Loucy (cell line): ENCODE measurements around the gene PLPPR3.

Source experiments
- H2AFZ ChIP-seq: fragments of 200-600 bp; sonication (generic); 2 replicates; pipeline ENCODE4 v1.6.0; 2016; ENCODE audit warnings: antibody characterized with exemption, mild to moderate bottlenecking, low read length, moderate library complexity
- H3F3A ChIP-seq: fragments of 200-600 bp; 2 replicates; pipeline ENCODE4 v1.6.0; 2016; ENCODE audit warnings: antibody characterized with exemption, low read depth, mild to moderate bottlenecking
- H3K27me3 ChIP-seq: fragments of 200-600 bp; sonication (generic); 2 replicates; pipeline ENCODE4 v1.6.1; 2014; ENCODE audit warnings: low read length, mild to moderate bottlenecking; ENCODE audit not compliant: insufficient read depth, poor library complexity, severe bottlenecking
- H3K36me3 ChIP-seq: fragments of 200-600 bp; sonication (generic); 2 replicates; pipeline ENCODE4 v1.6.1; 2016; ENCODE audit warnings: low read length; ENCODE audit not compliant: insufficient read depth
- H3K4me1 ChIP-seq: fragments of 200-600 bp; sonication (generic); 2 replicates; pipeline ENCODE4 v1.5.1; 2014; ENCODE audit warnings: low read length, mild to moderate bottlenecking; ENCODE audit not compliant: insufficient read depth, poor library complexity, severe bottlenecking
- H3K4me2 ChIP-seq: fragments of 200-600 bp; sonication (generic); 2 replicates; pipeline ENCODE4 v1.6.0; 2014; ENCODE audit warnings: antibody characterized with exemption, low read length, low read depth, mild to moderate bottlenecking; ENCODE audit not compliant: poor library complexity, severe bottlenecking
- H3K4me3 ChIP-seq: fragments of 200-600 bp; sonication (generic); 2 replicates; pipeline ENCODE4 v1.5.1; 2014; ENCODE audit warnings: low read length, mild to moderate bottlenecking, mixed read lengths; ENCODE audit not compliant: poor library complexity, severe bottlenecking
- H3K79me2 ChIP-seq: fragments of 200-600 bp; sonication (generic); 2 replicates; pipeline ENCODE4 v1.6.1; 2014; ENCODE audit warnings: low read length; ENCODE audit not compliant: insufficient read depth
- H3K9ac ChIP-seq: fragments of 200-600 bp; sonication (generic); 2 replicates; pipeline ENCODE4 v1.6.0; 2014; ENCODE audit warnings: mild to moderate bottlenecking, low read depth, low read length, moderate library complexity; ENCODE audit not compliant: poor library complexity, severe bottlenecking
- H3K9me2 ChIP-seq: fragments of 200-600 bp; sonication (generic); replicated peaks from 2 replicates; pipeline ENCODE4 v1.6.1; 2016; ENCODE audit warnings: low read depth, low read length, mixed read lengths
- H3K9me3 ChIP-seq: fragments of 200-600 bp; sonication (generic); 2 replicates; pipeline ENCODE4 v1.6.1; 2014; ENCODE audit warnings: mild to moderate bottlenecking, antibody characterized with exemption, low read length, low read depth; ENCODE audit not compliant: insufficient read depth
- H4K20me1 ChIP-seq: fragments of 200-600 bp; sonication (generic); 2 replicates; pipeline ENCODE4 v1.6.0; 2014; ENCODE audit warnings: antibody characterized with exemption, low read length, mild to moderate bottlenecking; ENCODE audit not compliant: insufficient read depth, poor library complexity, severe bottlenecking
- EZH2phosphoT487 ChIP-seq: fragments of 200-600 bp; IDR thresholded peaks from 2 replicates; pipeline ENCODE4 v1.6.1; 2018; ENCODE audit warnings: antibody characterized with exemption, mild to moderate bottlenecking, moderate library complexity, borderline replicate concordance
- TF ChIP-seq, protein P1 (sequence below): fragments of 200-600 bp; sonication (generic); conservative IDR thresholded peaks from 2 replicates; pipeline ENCODE4 v1.5.1; 2014; ENCODE audit warnings: mild to moderate bottlenecking, antibody characterized with exemption, low read length

The PLPPR3 gene

GRCh38 chr19:796692-797527 lies 24.8 kb downstream of the PLPPR3 start, which contains the start of gene PTBP1:
Gene PTBP1, plus strand, starts transcription at chr19:797452. Its CDS starts 46 bp downstream, at chr19:797498.
- Histone ChIP-seq H3K4me1 (peaks cover 23% of the 10 kb centered on the region), H4K20me1 (peaks cover 41% of the 10 kb centered on the region), H3K9me3 (no peaks in the 10 kb centered on the region), H3F3A (no peaks in the 10 kb centered on the region), H3K27me3 (peaks cover 8% of the 10 kb centered on the region), H2AFZ (peak within 1 kb of the TSS; percentile 94), H3K9ac (peak within 1 kb of the TSS; percentile 98), H3K36me3 (peaks cover 25% of the 10 kb centered on the region), H3K9me2 (no peaks in the 10 kb centered on the region), H3K4me3 (peak within 1 kb of the TSS; percentile 97), H3K79me2 (peaks cover 52% of the 10 kb centered on the region), H3K4me2 (peak within 1 kb of the TSS; percentile 93)
- TF ChIP-seq, protein P1, sequence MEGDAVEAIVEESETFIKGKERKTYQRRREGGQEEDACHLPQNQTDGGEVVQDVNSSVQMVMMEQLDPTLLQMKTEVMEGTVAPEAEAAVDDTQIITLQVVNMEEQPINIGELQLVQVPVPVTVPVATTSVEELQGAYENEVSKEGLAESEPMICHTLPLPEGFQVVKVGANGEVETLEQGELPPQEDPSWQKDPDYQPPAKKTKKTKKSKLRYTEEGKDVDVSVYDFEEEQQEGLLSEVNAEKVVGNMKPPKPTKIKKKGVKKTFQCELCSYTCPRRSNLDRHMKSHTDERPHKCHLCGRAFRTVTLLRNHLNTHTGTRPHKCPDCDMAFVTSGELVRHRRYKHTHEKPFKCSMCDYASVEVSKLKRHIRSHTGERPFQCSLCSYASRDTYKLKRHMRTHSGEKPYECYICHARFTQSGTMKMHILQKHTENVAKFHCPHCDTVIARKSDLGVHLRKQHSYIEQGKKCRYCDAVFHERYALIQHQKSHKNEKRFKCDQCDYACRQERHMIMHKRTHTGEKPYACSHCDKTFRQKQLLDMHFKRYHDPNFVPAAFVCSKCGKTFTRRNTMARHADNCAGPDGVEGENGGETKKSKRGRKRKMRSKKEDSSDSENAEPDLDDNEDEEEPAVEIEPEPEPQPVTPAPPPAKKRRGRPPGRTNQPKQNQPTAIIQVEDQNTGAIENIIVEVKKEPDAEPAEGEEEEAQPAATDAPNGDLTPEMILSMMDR: no peak
- no peak for TF ChIP-seq EZH2phosphoT487

DNA sequence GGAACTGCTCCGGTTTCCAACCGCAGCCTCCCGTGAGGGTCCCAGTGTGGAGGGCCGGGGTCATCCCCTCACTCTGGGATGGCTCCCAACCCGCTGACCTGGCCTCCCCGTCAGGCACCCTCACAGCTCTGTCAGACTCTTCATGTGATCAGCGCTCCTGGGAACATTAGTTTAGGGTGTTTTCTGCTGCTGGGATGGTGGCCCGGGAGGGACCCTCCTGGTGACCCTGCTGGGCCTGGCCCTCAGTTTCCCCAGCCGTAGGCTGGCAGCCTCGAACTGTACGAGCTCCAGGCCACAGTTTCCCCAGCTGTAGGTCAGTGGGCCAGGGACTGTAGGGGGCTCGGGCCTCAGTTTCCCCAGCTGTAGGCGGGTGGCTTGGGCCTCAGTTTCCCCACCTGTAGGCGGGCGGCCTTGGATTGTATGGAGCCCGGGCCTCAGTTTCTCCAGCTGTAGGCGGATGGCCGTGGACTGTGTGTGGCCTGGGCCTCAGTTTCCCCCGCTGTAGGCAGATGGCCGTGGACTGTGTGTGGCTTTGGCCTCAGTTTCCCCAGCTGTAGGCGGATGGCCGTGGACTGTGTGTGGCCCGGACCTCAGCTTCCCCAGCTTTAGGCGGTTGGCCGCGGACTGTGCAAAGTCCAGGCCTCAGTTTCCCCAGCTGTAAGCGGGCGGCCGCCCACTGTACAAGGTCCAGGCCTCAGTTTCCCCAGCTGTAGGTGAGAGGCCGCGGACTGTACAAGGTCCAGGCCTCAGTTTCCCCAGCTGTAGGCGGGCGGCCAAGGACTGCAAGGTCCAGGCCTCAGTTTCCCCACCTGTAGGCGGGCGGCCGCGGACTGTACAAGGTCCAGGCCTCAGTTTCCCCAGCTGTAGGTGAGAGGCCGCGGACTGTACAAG lies 25.8 kb downstream of the PLPPR3 start:
- peak overlapping the region; percentile 88 for H3K4me3 ChIP-seq
- H3K36me3 ChIP-seq: peaks cover 15% of the 10 kb centered on the region
- H3K27me3 ChIP-seq: peaks cover 8% of the 10 kb centered on the region
- TF ChIP-seq EZH2phosphoT487: no peak
- TF ChIP-seq, protein P1: no peak
- H3K4me1 ChIP-seq: peaks cover 13% of the 10 kb centered on the region
- no peaks in the 10 kb centered on the region for H3K9me2 ChIP-seq
- H3K9me3 ChIP-seq: no peaks in the 10 kb centered on the region
- peak overlapping the region; percentile 81 for H3K4me2 ChIP-seq
- H2AFZ ChIP-seq: peak overlapping the region; percentile 94
- H3K9ac ChIP-seq: peak overlapping the region; percentile 84
- H3F3A ChIP-seq: no peaks in the 10 kb centered on the region
- peaks cover 31% of the 10 kb centered on the region for H4K20me1 ChIP-seq
- peaks cover 42% of the 10 kb centered on the region for H3K79me2 ChIP-seq

DNA sequence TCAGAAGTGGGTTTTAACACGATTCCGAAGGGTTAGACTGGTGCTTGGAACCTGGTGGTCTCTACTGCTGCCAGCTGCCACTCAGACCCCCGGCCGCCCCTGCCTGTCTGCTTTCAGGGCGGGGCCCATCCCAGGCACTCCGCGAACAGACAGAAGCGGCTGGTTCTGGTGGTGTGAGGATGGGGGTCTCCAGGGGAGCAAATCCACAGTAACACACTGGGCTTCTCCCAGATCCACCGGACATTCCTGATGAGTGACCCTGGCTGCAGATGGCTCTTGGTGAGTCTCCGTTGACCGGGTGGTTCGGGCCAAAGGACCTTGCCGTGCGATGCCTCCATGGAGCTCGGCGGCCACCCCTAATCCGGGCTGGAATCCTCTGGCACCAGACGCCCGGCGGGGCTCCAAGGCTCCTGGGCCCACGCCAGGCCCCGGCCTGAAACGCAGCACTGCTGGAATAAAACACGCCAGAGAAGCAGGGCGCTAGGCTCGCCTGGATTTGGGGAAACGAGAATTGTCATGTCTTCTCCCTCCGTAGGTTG lies 26.6 kb downstream of the PLPPR3 start:
- no peak overlapping the region for H3K4me2 ChIP-seq
- H3K9ac ChIP-seq: no peak overlapping the region
- H2AFZ ChIP-seq: no peak overlapping the region

More for the DNA sequence above, 26.6 kb downstream of the PLPPR3 start:
- Histone ChIP-seq H3K9me3 (no peaks in the 10 kb centered on the region), H3K27me3 (peaks cover 8% of the 10 kb centered on the region), H4K20me1 (peaks cover 23% of the 10 kb centered on the region), H3K36me3 (peaks cover 8% of the 10 kb centered on the region), H3K4me3 (no peak overlapping the region), H3K79me2 (peaks cover 34% of the 10 kb centered on the region), H3K9me2 (no peaks in the 10 kb centered on the region), H3F3A (no peaks in the 10 kb centered on the region), H3K4me1 (peaks cover 5% of the 10 kb centered on the region)
- TF ChIP-seq, protein P1: no peak
- no peak for TF ChIP-seq EZH2phosphoT487
